ENCODE measurements around the gene KIF26B.

- TF ChIP-seq CTCF (conservative IDR thresholded peaks at IDR 0.05; ENCODE audit: low read length) = no peak
- no peak for TF ChIP-seq EZH2phosphoT487 (IDR thresholded peaks at IDR 0.05; ENCODE audit: borderline replicate concordance)
Measured at GRCh38 chr1:245156736-245157505, 2.1 kb downstream of the KIF26B start.

Measured in Loucy (cell line).